SK-N-SH treated with all-trans-retinoic acid at 6 μM for 48 hours (cell line): ENCODE data around the gene FZD1.

Experiments used
- ATAC-seq: fragments of 200-7000 bp; cut with Tn5 transposase; 3 replicates; pipeline ENCODE4 v1.9.1; 2020; ENCODE audit warnings: mild to moderate bottlenecking, moderate library complexity
- ARNTL ChIP-seq: fragments of 450-650 bp; formaldehyde crosslinking; IDR thresholded peaks from 2 replicates; pipeline ENCODE4 v1.5.0; 2020; ENCODE audit warnings: low read depth, mild to moderate bottlenecking, moderate library complexity, borderline replicate concordance
- BACH2 ChIP-seq: fragments of 250-450 bp; sonication (Bioruptor Pico); IDR thresholded peaks from 2 replicates; pipeline ENCODE4 v1.9.0; 2021; ENCODE audit warnings: mild to moderate bottlenecking, borderline replicate concordance
- CREB5 ChIP-seq: fragments of 250-450 bp; sonication (Bioruptor Pico); IDR thresholded peaks from 2 replicates; pipeline ENCODE4 v1.5.1; 2020; ENCODE audit warnings: low read depth, mild to moderate bottlenecking, moderate library complexity
- CSDC2 ChIP-seq: fragments of 250-450 bp; sonication (Bioruptor Pico); IDR thresholded peaks from 2 replicates; pipeline ENCODE4 v1.5.0; 2020; ENCODE audit warnings: mild to moderate bottlenecking, moderate library complexity
- CSRNP3 ChIP-seq: fragments of 250-450 bp; sonication (Bioruptor Pico); IDR thresholded peaks from 2 replicates; pipeline ENCODE4 v1.5.1; 2021; ENCODE audit warnings: mild to moderate bottlenecking, moderate library complexity
- GLIS3 ChIP-seq: fragments of 250-450 bp; sonication (Bioruptor Pico); IDR thresholded peaks from 2 replicates; pipeline ENCODE4 v1.5.0; 2020; ENCODE audit warnings: mild to moderate bottlenecking, moderate library complexity
- ISL1 ChIP-seq: fragments of 250-450 bp; sonication (Bioruptor Pico); IDR thresholded peaks from 2 replicates; pipeline ENCODE4 v2.1.2; 2022; ENCODE audit warnings: mild to moderate bottlenecking, moderate library complexity
- OSR1 ChIP-seq: fragments of 250-450 bp; sonication (Bioruptor Pico); IDR thresholded peaks from 2 replicates; pipeline ENCODE4 v1.8.0; 2022; ENCODE audit warnings: moderate library complexity, mild to moderate bottlenecking, inconsistent platforms
- PATZ1 ChIP-seq: fragments of 250-450 bp; sonication (Bioruptor Pico); IDR thresholded peaks from 2 replicates; pipeline ENCODE4 v1.8.0; 2020; ENCODE audit warnings: mild to moderate bottlenecking, moderate library complexity, borderline replicate concordance
- POU6F1 ChIP-seq: fragments of 250-450 bp; sonication (Bioruptor Pico); IDR thresholded peaks from 2 replicates; pipeline ENCODE4 v1.8.0; 2021; ENCODE audit warnings: low read depth, mild to moderate bottlenecking, moderate library complexity, borderline replicate concordance
- PPARA ChIP-seq: fragments of 250-450 bp; sonication (Bioruptor Pico); IDR thresholded peaks from 2 replicates; pipeline ENCODE4 v1.5.0; 2020; ENCODE audit warnings: mild to moderate bottlenecking, borderline replicate concordance
- RARB ChIP-seq: fragments of 250-450 bp; sonication (Bioruptor Pico); IDR thresholded peaks from 2 replicates; pipeline ENCODE4 v1.8.0; 2021; ENCODE audit warnings: mild to moderate bottlenecking, moderate library complexity
- SNAI2 ChIP-seq: fragments of 250-450 bp; sonication (Bioruptor Pico); IDR thresholded peaks from 2 replicates; pipeline ENCODE4 v1.5.0; 2020; ENCODE audit warnings: mild to moderate bottlenecking, moderate library complexity
- TCF4 ChIP-seq: fragments of 250-450 bp; sonication (Bioruptor Pico); IDR thresholded peaks from 2 replicates; pipeline ENCODE4 v1.8.0; 2021; ENCODE audit warnings: mild to moderate bottlenecking, moderate library complexity, borderline replicate concordance
- TOX ChIP-seq: fragments of 250-450 bp; sonication (Bioruptor Pico); IDR thresholded peaks from 2 replicates; pipeline ENCODE4 v1.8.0; 2021; ENCODE audit warnings: mild to moderate bottlenecking, moderate library complexity, borderline replicate concordance
- TSHZ2 ChIP-seq: fragments of 250-450 bp; sonication (Bioruptor Pico); IDR thresholded peaks from 2 replicates; pipeline ENCODE4 v1.5.0; 2020; ENCODE audit warnings: mild to moderate bottlenecking, moderate library complexity
- ZC3H10 ChIP-seq: fragments of 250-450 bp; sonication (Bioruptor Pico); IDR thresholded peaks from 2 replicates; pipeline ENCODE4 v1.5.1; 2021; ENCODE audit warnings: mild to moderate bottlenecking, moderate library complexity
- ZFP3 ChIP-seq: fragments of 250-450 bp; sonication (Bioruptor Pico); IDR thresholded peaks from 2 replicates; pipeline ENCODE4 v1.5.0; 2020; ENCODE audit warnings: mild to moderate bottlenecking, moderate library complexity
- ZNF565 ChIP-seq: fragments of 450-650 bp; formaldehyde crosslinking; conservative IDR thresholded peaks from 2 replicates; pipeline ENCODE4 v1.5.0; 2020; ENCODE audit warnings: low read depth, mild to moderate bottlenecking, moderate library complexity
- ZNF70 ChIP-seq: fragments of 450-650 bp; formaldehyde crosslinking; IDR thresholded peaks from 2 replicates; pipeline ENCODE4 v1.5.0; 2020; ENCODE audit warnings: mild to moderate bottlenecking, moderate library complexity
- ZNF8 ChIP-seq: fragments of 450-650 bp; formaldehyde crosslinking; IDR thresholded peaks from 2 replicates; pipeline ENCODE4 v1.5.0; 2020; ENCODE audit warnings: mild to moderate bottlenecking, moderate library complexity

FZD1 gene

GRCh38 chr7:91242097-91242844, 22.0 kb upstream of the FZD1 start:
- no peak for ATAC-seq
- TF ChIP-seq ZNF8 (CRISPR knock-in tag) (no peak), SNAI2 (CRISPR knock-in tag) (no peak), ISL1 (no peak)

GRCh38 chr7:91243591-91244301, 20.5 kb upstream of the FZD1 start:
- no peak for TF ChIP-seq CSDC2 (CRISPR knock-in tag)
- TF ChIP-seq ARNTL (CRISPR knock-in tag) = no peak
- TF ChIP-seq POU6F1 (CRISPR knock-in tag) = no peak
- TF ChIP-seq PPARA = 0 out of 2 replicates have a peak, but pooled peaks have one; percentile 7
- peak; percentile 77 for TF ChIP-seq TCF4 (CRISPR knock-in tag)
- peak; percentile 75 for ATAC-seq

- TF ChIP-seq CSRNP3 (CRISPR knock-in tag) (no peak), OSR1 (CRISPR knock-in tag) (no peak), ZNF70 (CRISPR knock-in tag) (no peak), ZC3H10 (CRISPR knock-in tag) (no peak), TSHZ2 (CRISPR knock-in tag) (no peak), ZNF565 (CRISPR knock-in tag) (no peak), GLIS3 (CRISPR knock-in tag) (no peak), RARB (no peak), ARNTL (CRISPR knock-in tag) (no peak), SNAI2 (CRISPR knock-in tag) (no peak), TOX (CRISPR knock-in tag) (no peak), CREB5 (no peak)
- no peak; the same call in 2 of the 3 replicates for ATAC-seq
Observed at GRCh38 chr7:91247500-91247899, 16.7 kb upstream of the FZD1 start.

- TF ChIP-seq PATZ1 = no peak
- TF ChIP-seq BACH2 (CRISPR knock-in tag) = no peak
- TF ChIP-seq ZNF70 (CRISPR knock-in tag) = no peak
- TF ChIP-seq PPARA = no peak
- no peak for TF ChIP-seq CSDC2 (CRISPR knock-in tag)
- TF ChIP-seq ZFP3 (CRISPR knock-in tag) = no peak
- no peak for TF ChIP-seq ISL1
- TF ChIP-seq ZNF565 (CRISPR knock-in tag) = no peak
- peak; percentile 48 for ATAC-seq
Observed at GRCh38 chr7:91248996-91249395, 15.2 kb upstream of the FZD1 start.
